Gastroesophageal sphincter (tissue), 4 donors: Measurements from ENCODE around the gene ERF. TPM values are rescaled to one million over a fixed set of nuclear protein-coding genes. Genes with fewer than 3 reads are reported as not detected.

ENCODE experiments used
- ATAC-seq: fragments of 150-250 bp; one replicate; pipeline ENCODE4 v1.9.1; 2016; ENCODE audit warnings: mild to moderate bottlenecking, moderate library complexity
- H3K27ac ChIP-seq, 4 donors: fragments of 200-600 bp; sonication (generic) in 3 of 4; 1 replicate in 3 of 4; 2 replicates in 1 of 4; pipeline ENCODE4 v1.5.1; 2016 to 2019
- H3K27me3 ChIP-seq: fragments of 200-600 bp; sonication (generic); one replicate; pipeline ENCODE4 v1.5.1; 2019
- H3K36me3 ChIP-seq, 2 donors: fragments of 200-600 bp; sonication (generic); one replicate each; pipeline ENCODE4 v1.5.1; 2019; ENCODE audit warnings: control low read depth in 1 of 2
- H3K4me1 ChIP-seq, 3 donors: fragments of 200-600 bp; sonication (generic); 1 replicate in 2 of 3; 2 replicates in 1 of 3; pipeline ENCODE4 v1.5.1; 2016 to 2019; ENCODE audit warnings: control low read depth in 2 of 3
- H3K4me3 ChIP-seq, 2 donors: fragments of 200-600 bp; sonication (generic); one replicate each; pipeline ENCODE4 v1.5.1; 2019; ENCODE audit warnings: mild to moderate bottlenecking in 1 of 2, moderate library complexity in 1 of 2
- H3K9me3 ChIP-seq, 3 donors: fragments of 200-600 bp; sonication (generic); one replicate each; pipeline ENCODE4 v1.5.1; 2017 to 2019; ENCODE audit warnings: control low read depth in 2 of 3
- EP300 ChIP-seq: sonication (generic); formaldehyde crosslinking; IDR thresholded peaks from one replicate; pipeline ENCODE4 v1.6.1; 2017; ENCODE audit warnings: antibody characterized with exemption, mild to moderate bottlenecking
- POLR2A ChIP-seq, 2 donors: fragments of 450-650 bp; IDR thresholded peaks; one replicate each; pipeline ENCODE4 v1.6.1; 2017; ENCODE audit warnings: antibody characterized with exemption in 2 of 2, mild to moderate bottlenecking in 2 of 2, moderate library complexity in 1 of 2
- POLR2AphosphoS5 ChIP-seq: sonication (generic); formaldehyde crosslinking; IDR thresholded peaks from one replicate; pipeline ENCODE4 v1.6.1; 2017; ENCODE audit warnings: antibody characterized with exemption
- WGBS, 2 donors: methylation state at CpG; one replicate each; pipeline ENCODE4 v1.1.5; 2018; ENCODE audit warnings: low coverage in 1 of 2; 5-methylcytosine and 5-hydroxymethylcytosine counted together
- total RNA-seq, 4 donors: library from RNA; depleted of rRNA; stranded (reverse); fragments of >200 nt; gene quantifications; one replicate each; pipeline ENCODE4 v1.1.0, GENCODE V29; 2016
- TF ChIP-seq, protein P1 (sequence below), 4 experiments: fragments of 200-600 bp in 2 of 4; fragments of 450-650 bp in 2 of 4; sonication (generic) in 1 of 4; IDR thresholded peaks; one replicate each; pipeline ENCODE4 v1.5.1; 2017 to 2019; ENCODE audit warnings: antibody characterized with exemption in 4 of 4, mild to moderate bottlenecking in 2 of 4, moderate library complexity in 2 of 4

The ERF gene
- total RNA-seq, 4 donors from 2014 or later = 28.4 to 46.4 (median 39.9) TPM

DNA sequence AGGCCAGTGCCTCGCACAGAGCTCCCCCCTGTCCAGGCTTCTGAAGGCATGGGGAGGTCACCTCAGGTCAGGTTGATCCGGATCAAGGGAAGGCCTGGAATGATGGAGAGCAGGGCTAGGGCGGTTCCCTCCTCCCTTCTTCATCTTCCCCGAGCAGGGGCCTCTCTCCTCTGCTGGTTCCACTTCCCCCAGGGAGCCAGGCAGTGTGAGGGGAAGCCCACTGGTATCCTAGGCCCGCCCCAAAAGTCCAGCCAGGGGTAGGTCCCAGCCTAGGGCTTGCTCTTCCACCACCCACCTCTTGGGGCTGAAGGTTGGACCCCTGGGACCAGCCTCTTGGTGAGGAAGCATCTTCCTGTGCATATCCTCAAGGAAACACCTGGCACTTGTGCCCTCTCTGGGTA lies 30.6 kb upstream of the ERF start:
- no peaks in the 10 kb centered on the region for H3K9me3 ChIP-seq
- WGBS, 2 donors = no CpG with 5 or more reads among the region's 5 CpGs
- no peaks in the 10 kb centered on the region for H3K27me3 ChIP-seq
- TF ChIP-seq, protein P1, sequence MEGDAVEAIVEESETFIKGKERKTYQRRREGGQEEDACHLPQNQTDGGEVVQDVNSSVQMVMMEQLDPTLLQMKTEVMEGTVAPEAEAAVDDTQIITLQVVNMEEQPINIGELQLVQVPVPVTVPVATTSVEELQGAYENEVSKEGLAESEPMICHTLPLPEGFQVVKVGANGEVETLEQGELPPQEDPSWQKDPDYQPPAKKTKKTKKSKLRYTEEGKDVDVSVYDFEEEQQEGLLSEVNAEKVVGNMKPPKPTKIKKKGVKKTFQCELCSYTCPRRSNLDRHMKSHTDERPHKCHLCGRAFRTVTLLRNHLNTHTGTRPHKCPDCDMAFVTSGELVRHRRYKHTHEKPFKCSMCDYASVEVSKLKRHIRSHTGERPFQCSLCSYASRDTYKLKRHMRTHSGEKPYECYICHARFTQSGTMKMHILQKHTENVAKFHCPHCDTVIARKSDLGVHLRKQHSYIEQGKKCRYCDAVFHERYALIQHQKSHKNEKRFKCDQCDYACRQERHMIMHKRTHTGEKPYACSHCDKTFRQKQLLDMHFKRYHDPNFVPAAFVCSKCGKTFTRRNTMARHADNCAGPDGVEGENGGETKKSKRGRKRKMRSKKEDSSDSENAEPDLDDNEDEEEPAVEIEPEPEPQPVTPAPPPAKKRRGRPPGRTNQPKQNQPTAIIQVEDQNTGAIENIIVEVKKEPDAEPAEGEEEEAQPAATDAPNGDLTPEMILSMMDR (IDR thresholded peaks at IDR 0.05) = no peak
- no peak for TF ChIP-seq POLR2AphosphoS5
- no peak for TF ChIP-seq EP300
- no peak for TF ChIP-seq POLR2A (IDR thresholded peaks at IDR 0.05)
- peak overlapping the region; percentile 7 to 99 (median 98) for H3K27ac ChIP-seq
- H3K36me3 ChIP-seq = peaks cover 0 to 39% of the 10 kb centered on the region in 2 donors
- peak overlapping the region in 1 of 2 donors; percentile 68 for H3K4me3 ChIP-seq
- H3K4me1 ChIP-seq = peaks cover 0 to 59% (median 43%) of the 10 kb centered on the region in 3 donors
- ATAC-seq = no peak

- no peak for ATAC-seq
- H3K27ac ChIP-seq = peak overlapping the region; percentile 11 to 99 (median 98)
- WGBS, 2 donors = 0 to 4% methylated on average over 10 to 15 of the region's 41 CpGs
- H3K4me3 ChIP-seq = peak overlapping the region; percentile 33 to 68
- no peaks in the 10 kb centered on the region for H3K27me3 ChIP-seq
- H3K36me3 ChIP-seq = peaks cover 0 to 31% of the 10 kb centered on the region in 2 donors
- peaks cover 0 to 65% (median 43%) of the 10 kb centered on the region in 3 donors for H3K4me1 ChIP-seq
- TF ChIP-seq POLR2A (IDR thresholded peaks at IDR 0.05) = no peak
- no peak for TF ChIP-seq POLR2AphosphoS5
- TF ChIP-seq, protein P1 (IDR thresholded peaks at IDR 0.05) = no peak
- no peak for TF ChIP-seq EP300
- no peaks in the 10 kb centered on the region for H3K9me3 ChIP-seq
These were observed 29.8 kb upstream of the ERF start for GRCh38 chr19:42284591-42285341.

DNA sequence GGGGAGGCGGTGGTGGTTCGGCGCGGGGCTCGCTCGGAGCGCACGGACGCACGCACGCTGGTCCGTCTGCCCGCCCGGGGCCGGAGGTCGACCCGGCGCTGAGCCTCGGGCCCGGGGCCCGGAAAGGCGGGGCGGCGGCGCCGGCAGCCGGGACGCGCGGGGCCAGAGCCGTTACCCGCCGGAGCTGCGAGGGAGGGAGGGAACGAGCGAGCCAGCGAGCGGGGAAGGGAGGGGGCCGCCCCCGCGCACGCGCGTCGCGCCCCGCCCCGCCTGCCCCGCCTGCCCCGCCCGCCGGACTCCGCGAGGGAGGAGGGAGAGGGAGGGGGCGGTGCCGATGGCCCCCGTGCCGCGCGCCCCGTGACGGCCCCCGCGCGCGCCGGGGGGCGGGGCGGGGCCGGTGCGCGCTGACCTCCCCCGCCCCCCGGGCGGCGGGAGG lies 29.2 kb upstream of the ERF start:
- no peaks in the 10 kb centered on the region for H3K9me3 ChIP-seq
- H3K27me3 ChIP-seq = no peaks in the 10 kb centered on the region
- WGBS, 2 donors = no CpG with 5 or more reads among the region's 76 CpGs
- peak overlapping the region; percentile 31 to 99 (median 98) for H3K27ac ChIP-seq
- TF ChIP-seq, protein P1 (IDR thresholded peaks at IDR 0.05) = peak in 1 of 4 experiments; percentile 10
- TF ChIP-seq POLR2AphosphoS5 = no peak
- TF ChIP-seq POLR2A (IDR thresholded peaks at IDR 0.05) = peak; percentile 55 to 88
- peaks cover 0 to 72% (median 49%) of the 10 kb centered on the region in 3 donors for H3K4me1 ChIP-seq
- peaks cover 0 to 24% of the 10 kb centered on the region in 2 donors for H3K36me3 ChIP-seq
- peak; percentile 63 for ATAC-seq
- peak overlapping the region; percentile 38 to 68 for H3K4me3 ChIP-seq

DNA sequence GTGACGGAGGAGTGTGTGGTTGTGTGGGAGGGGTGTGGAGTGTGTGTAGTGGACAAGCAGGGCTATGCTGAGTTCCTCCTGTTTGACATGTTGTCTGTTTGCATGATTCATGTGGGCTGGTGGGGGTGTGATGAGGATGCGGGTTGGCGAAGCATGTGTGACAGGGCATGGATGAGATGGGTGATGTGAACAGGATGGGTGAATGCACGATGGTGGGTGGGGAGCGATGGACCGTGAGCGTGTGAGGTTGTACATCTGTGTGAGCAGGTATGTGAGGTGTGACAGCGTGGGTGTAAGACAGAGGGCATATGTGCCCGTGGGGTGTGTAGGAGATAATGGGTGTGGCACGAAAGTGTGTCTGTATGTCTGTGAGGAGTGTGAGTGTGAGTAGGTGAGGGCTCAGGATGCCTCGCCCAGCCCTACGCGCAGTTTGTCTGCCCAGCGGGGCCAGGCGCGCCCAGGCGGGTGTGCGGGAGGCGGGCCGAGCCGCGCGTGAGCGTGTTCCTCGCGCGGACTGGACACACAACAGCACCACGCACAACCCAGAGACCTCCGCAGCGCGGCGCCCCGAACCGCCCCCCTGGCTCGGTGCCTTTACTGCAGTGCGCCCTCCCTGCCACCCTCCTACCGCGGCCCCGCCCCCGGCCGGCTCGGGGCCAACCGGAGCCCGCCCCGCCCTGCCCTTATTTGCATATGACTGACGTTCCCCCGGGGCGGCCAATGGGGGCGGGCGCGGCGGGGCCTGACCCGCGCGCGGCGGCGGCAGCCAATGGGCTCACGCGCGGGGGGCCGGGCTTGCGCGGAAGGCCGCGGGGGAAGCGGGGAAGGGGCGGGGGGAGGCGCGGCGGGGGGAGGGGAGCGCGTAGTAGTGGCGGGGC lies 28.5 kb upstream of the ERF start:
- 4 to 5% methylated on average over 10 of the region's 74 CpGs for WGBS, 2 donors
- Histone ChIP-seq H3K27me3 (no peaks in the 10 kb centered on the region), H3K9me3 (no peaks in the 10 kb centered on the region), H3K36me3 (peaks cover 0 to 18% of the 10 kb centered on the region in 2 donors), H3K4me1 (peaks cover 0 to 78% (median 55%) of the 10 kb centered on the region in 3 donors), H3K4me3 (peak overlapping the region; percentile 38 to 68), H3K27ac (peak overlapping the region; percentile 91 to 99 (median 98))
- ATAC-seq = peak; percentile 78
- no peak for TF ChIP-seq EP300
- TF ChIP-seq POLR2AphosphoS5 = peak; percentile 46
- TF ChIP-seq POLR2A (IDR thresholded peaks at IDR 0.05) = peak; percentile 46 to 49
- TF ChIP-seq, protein P1 (IDR thresholded peaks at IDR 0.05) = peak in 2 of 4 experiments; percentile 11 to 28
